NCI-H1436 (cell line): ENCODE results near the gene MSRB1.
"Not testable (repeated sequence)": the region's sequence is repeated elsewhere in the genome, so short reads cannot be mapped to it uniquely, and the experiment has no call there.

Experiments
- DNase-seq: peaks from one replicate; lab custom pipeline; 2025; lab: John Stamatoyannopoulos, UW

MSRB1 gene

GRCh38 chr16:1915732-1916639 lies 27.0 kb downstream of the MSRB1 start:
- DNase-seq = no peak

- no peak for DNase-seq
These were observed 28.0 kb downstream of the MSRB1 start for GRCh38 chr16:1914988-1915387.

- no peak for DNase-seq
These were observed 28.9 kb downstream of the MSRB1 start for GRCh38 chr16:1914084-1914608.

GRCh38 chr16:1913327-1914083 lies 29.5 kb downstream of the MSRB1 start:
- DNase-seq = no peak

DNA sequence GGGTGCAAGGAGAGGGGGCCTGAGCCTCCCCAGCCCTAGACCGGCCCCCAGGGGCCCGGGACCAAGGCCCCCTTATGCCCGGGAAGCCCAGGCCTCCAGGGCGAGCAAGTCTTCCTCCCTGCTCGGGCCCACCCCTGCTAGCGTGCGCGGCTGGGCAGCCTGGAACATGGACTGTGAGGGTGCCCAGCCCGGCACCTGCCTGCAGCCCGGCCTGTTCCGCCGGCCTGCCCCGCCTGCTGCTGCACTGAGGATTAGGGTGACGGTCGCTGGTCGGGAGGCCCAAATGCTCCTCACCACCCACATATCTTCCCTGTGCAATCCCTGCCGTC lies 30.8 kb downstream of the MSRB1 start:
- no peak for DNase-seq

GRCh38 chr16:1911467-1912214 lies 31.4 kb downstream of the MSRB1 start:
- DNase-seq = no peak

DNA sequence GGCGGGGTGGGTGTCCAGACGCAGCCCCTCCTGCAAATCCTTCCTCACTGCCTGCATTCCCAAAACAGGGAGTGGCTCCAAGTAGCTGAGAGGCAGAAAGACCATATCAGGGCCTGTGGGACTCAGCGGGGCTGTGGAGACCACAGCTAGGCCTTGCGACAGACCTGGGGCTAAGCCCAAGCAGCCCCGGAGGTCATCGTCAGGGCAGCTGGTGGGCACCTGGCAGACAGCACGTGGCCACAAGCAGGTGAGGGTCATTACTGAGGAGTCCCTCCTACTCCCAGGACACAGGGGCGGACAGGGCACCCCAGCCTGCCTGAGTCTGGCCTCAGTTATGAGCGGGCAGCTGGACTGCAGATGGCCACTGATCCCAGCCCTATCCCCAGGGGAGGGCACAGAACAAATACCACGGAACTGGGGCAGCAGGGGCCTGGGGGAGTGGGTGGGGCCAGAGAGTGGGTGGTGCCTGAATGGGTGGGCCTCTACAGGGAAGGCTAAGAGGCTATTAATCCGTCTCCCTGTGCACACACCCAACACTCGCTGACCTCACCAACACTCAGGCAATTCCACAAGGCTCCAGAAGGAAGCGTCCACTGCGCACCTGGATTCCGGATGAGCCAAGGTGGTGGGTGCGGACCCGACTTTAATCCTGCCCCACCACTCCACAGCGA lies 33.3 kb downstream of the MSRB1 start:
- no peak for DNase-seq

DNA sequence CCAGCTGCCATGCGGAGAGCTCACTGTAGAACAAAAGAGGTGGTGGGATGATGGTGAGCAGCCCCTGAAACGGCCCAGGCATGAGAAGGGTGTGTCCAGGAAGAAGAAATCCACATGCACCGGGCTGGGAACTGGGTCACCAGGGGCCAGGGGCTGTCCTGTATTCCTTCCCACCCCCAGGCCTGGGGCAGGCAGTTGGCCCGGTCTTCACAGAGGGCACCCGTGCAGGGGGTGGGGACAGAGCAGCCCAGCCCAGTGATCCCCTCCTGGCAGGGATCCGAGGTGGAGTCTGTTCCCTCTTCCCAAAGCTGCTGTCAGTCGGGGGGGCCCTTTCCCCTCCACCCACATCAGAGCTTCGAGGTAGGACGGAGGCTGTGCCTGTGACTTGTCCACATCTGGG lies 34.0 kb downstream of the MSRB1 start:
- no peak for DNase-seq

GRCh38 chr16:1908184-1908583 lies 34.8 kb downstream of the MSRB1 start:
- DNase-seq = no peak

- DNase-seq = no peak
These were observed 35.7 kb downstream of the MSRB1 start for GRCh38 chr16:1907226-1907860.

DNA sequence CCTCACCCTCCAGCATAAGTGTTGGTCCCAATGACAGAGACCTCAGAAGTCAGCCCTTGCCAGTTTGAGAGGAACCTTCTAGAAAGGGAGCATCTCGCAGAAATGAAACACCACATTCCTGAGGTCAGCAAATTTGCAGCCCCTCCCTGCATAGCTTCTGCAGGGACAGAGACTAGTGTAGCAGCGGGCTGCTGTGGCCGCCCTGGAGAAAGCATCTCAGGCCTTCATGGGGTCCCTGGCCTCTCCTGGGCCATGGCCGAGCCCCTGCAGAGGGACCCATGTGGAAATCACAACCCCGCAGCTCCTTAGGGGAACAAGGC lies 36.2 kb downstream of the MSRB1 start:
- no peak for DNase-seq

- DNase-seq = no peak
These were observed 36.7 kb downstream of the MSRB1 start for GRCh38 chr16:1906055-1906845.

GRCh38 chr16:1903845-1904840 lies 38.9 kb downstream of the MSRB1 start:
- DNase-seq = no peak

- no peak for DNase-seq
These were observed 39.8 kb downstream of the MSRB1 start for GRCh38 chr16:1903220-1903574.

GRCh38 chr16:1902547-1903219 lies 40.3 kb downstream of the MSRB1 start:
- DNase-seq = no peak

DNA sequence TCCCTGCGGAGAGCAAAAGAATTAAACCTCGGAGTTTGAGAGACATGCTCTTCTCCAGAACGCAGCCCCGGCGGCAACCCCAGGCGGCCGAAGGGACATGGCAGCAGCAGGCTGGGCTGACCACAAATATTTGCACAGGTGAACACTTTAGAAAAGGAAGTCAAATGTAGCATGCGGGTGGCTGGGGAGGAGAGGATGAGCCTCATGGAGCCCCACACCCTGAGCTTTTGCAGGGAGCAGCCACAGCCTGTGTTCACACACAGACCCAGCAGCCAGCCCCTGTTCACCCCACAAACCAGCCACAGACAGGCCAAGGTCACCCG lies 42.6 kb downstream of the MSRB1 start:
- DNase-seq = no peak

DNA sequence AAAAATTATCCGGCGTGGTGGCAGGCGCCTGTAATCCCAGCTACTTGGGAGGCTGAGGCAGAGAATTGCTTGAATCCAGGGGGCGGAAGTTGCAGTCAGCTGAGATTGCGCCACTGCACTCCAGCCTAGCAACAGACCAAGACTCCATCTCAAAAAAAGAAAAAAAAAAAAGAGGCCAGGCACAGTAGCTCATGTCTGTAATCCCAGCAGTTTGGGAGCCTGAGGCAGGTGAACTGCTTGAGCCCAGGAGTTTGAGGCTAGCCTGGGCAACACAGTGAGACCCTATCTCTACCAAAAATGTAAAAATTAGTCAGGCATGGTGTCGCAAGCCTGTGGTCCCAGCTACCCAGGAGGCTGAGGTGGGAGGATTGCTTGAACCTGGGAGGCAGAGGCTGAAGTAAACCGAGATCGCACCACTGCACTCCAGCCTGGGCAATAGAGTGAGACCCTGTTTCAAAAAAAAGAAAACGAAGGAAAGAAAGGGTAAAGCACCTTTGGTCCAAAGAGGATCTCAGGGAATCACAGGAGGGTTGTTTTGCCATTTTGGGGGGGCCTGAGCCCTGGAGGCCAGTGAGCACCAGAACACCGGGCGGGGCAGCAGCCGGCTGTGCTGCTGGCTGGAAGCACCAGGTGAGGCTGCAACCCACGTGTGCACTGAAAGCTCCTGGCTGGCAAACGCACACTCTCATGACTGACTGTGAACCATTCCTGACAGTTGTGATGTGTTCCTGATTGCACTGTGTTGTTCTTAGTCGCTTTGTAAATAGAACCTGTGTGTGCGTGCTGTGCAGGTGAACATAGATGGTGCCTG lies 43.2 kb downstream of the MSRB1 start:
- peak; percentile 34 for DNase-seq

- not testable (repeated sequence) for DNase-seq
These were observed 45.3 kb downstream of the MSRB1 start for GRCh38 chr16:1897692-1898091.
